NCI-H526 (cell line): ENCODE measurements around the gene RTTN.
"Not testable (repeated sequence)": the region's sequence is repeated elsewhere in the genome, so short reads cannot be mapped to it uniquely, and the experiment has no call there.

Experiments used
- DNase-seq, 2 experiments: peaks; one replicate each; lab custom pipeline; 2025; lab: John Stamatoyannopoulos, UW

RTTN gene

GRCh38 chr18:70205421-70206397, at the start of gene RTTN:
Gene RTTN (minus strand): TSS chr18:70205687. CDS start chr18:70205658, 29 bp downstream.
- peak; percentile 88 to 96 for DNase-seq

GRCh38 chr18:70250781-70251180, 45.3 kb upstream of the RTTN start:
- DNase-seq = no peak

GRCh38 chr18:70249861-70250260, 44.4 kb upstream of the RTTN start:
- DNase-seq = not testable (repeated sequence)

GRCh38 chr18:70249118-70249517, 43.6 kb upstream of the RTTN start:
- DNase-seq = no peak

DNA sequence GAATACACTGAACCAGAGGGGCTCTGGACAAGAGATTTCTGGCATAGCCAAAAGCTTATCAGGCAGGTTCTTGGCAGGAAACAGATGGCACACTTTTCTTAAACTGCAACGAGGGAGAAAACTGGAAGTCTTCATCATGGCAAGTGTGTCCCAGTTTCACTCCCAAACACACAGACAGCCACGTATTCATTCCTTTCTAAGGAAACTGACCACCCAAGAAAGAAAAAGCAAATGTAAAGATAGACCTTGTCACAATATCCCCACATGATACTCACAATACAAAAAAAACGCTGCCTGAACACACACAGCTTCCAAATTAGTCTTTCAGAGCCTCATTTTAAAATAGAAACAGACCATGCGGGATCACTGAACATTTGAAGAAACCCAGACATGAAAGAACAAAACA, 40.6 kb upstream of the RTTN start:
- DNase-seq = no peak

- no peak for DNase-seq
These were observed 37.8 kb upstream of the RTTN start for GRCh38 chr18:70243131-70243929.

DNA sequence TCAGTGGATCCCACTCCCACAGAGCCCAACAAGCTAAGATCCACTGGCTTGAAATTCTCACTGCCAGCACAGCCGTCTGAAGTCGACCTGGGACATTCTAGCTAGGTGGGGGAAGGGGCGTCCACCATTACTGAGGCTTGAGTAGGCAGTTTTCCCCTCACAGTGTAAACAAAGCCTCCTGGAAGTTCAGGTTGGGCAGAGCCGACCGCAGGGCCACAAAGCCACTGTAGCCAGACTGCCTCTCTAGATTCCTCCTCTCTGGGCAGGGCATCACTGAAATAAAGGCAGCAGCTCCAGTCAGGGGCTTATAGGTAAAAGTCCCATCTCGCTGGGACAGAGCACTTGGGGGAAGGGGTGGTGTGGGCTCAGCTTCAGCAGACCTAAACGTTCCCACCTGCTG, 31.4 kb upstream of the RTTN start:
- DNase-seq = not testable (repeated sequence)

DNA sequence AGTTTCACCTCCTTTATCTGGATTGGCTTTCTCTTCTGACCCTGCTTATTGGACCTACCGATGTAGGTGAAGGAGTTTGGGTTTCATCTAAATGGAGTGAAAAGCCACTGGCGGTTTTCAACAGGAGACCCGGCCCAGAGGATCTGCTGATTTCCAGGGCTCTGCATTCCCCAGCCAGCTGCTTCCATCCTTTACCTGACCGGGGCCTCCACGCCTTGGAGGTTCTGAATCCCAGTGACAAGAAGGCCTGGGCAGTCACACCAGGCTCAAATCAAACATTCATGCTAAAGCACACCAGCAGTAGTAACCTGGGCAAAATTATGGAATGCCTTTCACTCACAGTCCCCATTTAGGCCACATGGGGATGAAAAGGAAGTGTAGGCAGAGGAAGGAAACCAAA, 30.0 kb upstream of the RTTN start:
- DNase-seq = no peak

DNA sequence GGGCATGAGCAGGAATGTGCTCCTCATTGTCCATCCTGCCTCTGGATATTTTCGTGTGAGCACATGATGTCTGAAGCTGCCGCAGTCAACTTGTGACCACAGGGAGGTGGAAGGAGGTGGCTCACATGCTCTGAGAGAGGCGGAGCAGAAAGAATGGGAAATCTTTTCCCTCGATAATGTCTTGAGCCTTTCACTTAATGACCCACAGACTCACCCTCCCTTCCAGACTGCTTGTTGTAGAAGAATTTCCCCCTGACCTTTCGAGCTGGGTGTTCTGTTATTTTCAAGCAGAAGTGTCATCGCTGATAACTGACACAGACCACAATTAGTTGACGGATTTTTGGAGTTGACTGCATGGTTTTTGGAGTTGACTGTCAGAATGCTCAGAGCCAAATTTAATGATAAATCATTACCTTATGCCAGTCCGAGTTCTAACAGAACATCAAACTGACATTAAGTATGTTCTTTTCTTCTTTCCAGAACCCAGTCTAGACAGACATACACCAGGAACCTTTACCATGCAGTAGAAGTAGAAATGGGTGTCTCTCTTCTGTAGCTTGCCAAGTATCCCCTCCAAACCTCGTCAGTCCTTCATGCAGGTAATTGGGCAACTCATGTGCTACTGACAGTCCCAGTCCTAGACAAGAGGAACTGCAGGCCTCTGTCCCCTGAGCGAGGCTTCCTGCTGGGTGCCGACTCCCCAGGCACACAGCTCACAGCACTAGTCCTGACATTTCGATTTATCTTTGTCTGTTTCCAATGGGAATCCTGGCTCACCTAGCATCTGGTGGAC, 29.4 kb upstream of the RTTN start:
- DNase-seq = no peak

DNA sequence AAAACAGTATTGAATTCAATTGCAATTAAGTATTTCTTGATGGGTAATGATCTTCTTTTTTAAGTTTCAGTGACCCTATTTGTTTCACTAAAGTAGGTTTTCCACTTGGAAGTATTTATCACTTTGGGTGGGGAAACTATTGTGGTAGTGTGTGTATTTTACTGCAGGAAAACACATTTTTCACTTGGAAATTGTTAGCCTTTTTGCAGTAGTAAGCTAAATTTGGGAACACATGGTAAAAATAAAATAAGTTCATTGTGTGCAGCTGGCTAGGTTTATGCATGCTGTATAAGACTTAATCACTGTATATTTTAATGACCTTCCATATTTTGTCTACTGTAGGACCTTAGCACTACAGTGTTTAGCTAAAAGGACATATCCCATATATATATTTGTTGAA, 28.5 kb upstream of the RTTN start:
- DNase-seq = no peak

GRCh38 chr18:70232261-70232660, 26.8 kb upstream of the RTTN start:
- DNase-seq = no peak

DNA sequence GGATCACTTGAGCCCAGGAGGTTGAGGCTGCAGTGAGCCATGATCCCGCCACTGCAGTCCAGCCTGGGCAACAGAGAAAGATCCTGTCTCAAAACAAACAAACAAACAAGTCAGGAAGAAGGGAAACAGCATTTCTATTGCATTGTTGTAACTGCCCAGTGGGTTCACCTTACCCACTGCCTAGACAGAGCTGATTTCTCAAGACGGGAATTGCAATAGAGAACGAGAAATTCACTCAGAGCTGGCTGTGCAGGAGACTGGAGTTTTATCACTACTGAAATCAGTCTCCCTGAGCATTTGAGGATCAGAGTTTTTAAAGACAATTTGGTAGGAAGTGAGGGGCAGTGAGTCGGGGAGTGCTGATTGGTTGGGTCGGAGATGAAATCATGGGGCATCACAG, 24.2 kb upstream of the RTTN start:
- DNase-seq = no peak

GRCh38 chr18:70228536-70228935, 23.0 kb upstream of the RTTN start:
- DNase-seq = no peak

- no peak for DNase-seq
These were observed 22.0 kb upstream of the RTTN start for GRCh38 chr18:70227438-70227837.

GRCh38 chr18:70221915-70222278, 16.4 kb upstream of the RTTN start:
- DNase-seq = no peak

DNA sequence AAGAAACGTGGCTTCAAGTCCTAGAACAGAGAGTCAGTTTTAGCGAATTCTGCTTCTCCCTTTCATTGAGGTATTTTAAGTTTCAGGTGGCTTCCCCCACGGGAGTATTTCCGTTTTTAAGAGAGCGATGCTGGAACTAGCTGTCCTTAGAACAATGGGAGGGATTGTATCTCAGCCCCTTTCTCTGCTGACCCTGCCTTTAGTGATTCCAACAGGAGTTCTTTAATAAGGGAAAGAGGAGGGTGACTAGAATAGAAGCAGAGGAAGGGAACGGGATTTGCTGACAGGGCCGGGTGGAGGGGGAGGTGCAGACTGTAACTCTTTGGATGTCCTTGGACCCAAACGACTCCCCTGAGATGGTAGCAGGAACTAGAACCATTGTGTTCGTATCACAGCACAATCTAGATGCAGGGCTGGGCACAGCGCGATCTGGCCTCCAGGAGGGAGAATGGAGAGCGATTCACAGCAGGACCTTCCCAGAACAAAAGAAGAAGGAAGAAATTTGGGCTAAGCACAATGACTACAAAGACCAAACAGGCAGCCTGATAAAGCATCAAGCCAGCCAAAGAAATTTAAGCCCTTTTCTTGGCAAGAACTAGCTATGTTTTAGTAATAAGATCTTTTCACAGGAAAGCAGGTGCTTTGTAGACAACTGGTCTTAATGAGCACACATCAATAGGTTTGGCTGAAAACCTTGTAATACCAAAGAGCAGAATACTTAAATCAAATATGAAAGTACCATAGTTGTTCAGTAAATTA, 15.8 kb upstream of the RTTN start:
- no peak for DNase-seq

DNA sequence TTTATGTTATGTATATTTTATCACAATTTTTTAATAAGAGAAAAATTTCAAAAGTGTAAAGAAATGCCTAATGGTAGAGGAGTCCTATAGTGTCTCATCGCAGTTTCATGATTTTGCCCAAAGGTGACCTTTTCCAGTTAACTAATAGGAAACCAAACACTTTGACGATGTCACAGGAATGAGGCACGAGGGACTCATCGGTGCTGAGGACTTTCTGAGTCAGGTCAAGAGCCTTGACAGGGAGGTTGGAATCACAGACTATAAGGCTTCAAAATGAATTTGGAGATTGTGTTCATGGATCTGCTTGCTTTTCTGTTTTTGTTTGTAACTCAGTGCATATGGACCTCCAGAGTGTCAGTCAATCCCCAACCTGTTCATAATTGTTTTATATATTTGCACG, 15.1 kb upstream of the RTTN start:
- DNase-seq = no peak

DNA sequence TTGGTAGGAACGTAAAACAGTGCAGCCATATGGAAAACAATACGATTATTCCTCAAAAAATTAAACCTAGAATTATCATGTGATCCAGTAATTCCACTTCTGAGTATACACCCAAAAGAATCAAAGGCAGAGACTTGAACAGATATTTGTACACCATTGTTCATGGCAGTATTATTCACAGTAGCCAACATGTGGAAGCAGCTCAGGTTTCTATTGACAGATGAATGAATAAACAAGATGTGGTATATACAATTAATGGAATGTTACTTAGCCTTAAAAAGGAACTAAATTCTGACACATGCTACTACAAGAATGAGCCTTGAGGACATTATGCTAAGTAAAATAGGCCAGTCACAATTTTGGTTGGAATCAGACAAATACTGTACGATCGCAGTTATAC, 14.2 kb upstream of the RTTN start:
- DNase-seq = no peak

- no peak for DNase-seq
These were observed 11.3 kb upstream of the RTTN start for GRCh38 chr18:70216788-70217187.

- no peak for DNase-seq
These were observed 1.7 kb upstream of the RTTN start for GRCh38 chr18:70207181-70207580.

DNA sequence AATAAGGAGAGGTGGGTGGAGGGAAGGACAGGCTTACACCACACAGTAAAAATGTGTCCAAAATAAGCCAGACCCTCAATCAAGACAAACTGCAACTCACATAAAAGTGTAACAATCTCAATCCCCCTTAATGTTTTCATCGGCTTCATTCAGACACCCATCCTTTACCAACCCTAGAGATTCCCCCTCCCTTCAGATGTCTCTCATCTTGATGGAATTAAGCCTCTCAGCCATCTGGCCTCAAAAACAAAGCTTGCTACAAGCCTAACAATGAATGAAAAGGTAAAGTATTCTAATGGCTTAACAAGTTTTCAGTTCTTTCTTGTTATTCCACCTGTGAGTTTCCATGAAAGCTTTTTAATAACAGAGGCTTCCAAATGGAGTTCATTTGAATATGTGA, 5.2 kb downstream of the RTTN start:
- DNase-seq = no peak

DNA sequence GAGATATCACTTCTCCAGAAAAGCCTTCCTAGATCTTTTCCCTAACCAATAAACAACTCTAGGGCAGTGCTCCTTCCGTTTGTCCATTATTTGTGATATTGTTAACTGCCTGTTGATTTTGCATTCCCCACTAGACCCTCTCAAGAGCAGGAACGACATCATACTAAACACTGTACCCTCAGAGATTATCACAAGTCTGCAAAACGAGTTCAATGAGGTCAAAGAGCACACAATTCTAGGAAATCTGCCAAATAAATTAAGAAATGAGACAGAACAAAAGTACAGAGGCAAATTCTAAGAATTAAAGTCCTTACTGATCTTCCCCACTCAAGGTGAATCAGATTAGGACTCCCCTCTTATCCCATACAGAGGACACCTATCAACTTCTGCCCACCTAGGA, 7.6 kb downstream of the RTTN start:
- no peak for DNase-seq
